ENCODE data around the gene HSH2D. TPM values are rescaled to one million over a fixed set of nuclear protein-coding genes. Genes with fewer than 3 reads are reported as not detected.

The HSH2D gene
- polyA plus RNA-seq, 1 of the 3 experiments (the other 2 are of a cell fraction), result not detected

- Histone ChIP-seq H3K9me2 (no peaks in the 10 kb centered on the region), H2AFZ (ENCODE audit: low read depth) (no peak overlapping the region), H3K4me3 (ENCODE audit: low read depth in 2 of 2, low read length in 1 of 2) (no peak overlapping the region), H3K79me2 (ENCODE audit: insufficient read depth) (peaks cover 30% of the 10 kb centered on the region), H3K9ac (no peak overlapping the region), H3K4me1 (ENCODE audit: control insufficient read depth in 1 of 2, insufficient read depth in 2 of 2, low read depth in 1 of 2, low read length in 1 of 2) (peaks cover 0 to 14% of the 10 kb centered on the region in 2 experiments; a peak in 1 of 4 replicates), H3K4me2 (no peak overlapping the region), H3K27ac (ENCODE audit: low read depth in 2 of 2, low read length in 1 of 2) (peak overlapping the region in 1 of 2 experiments; percentile 60; a peak in 1 of 4 replicates), H4K20me1 (ENCODE audit: insufficient read depth) (peaks cover 30% of the 10 kb centered on the region), H3K9me3 (no peaks in the 10 kb centered on the region), H3K27me3 (ENCODE audit: insufficient read depth) (no peaks in the 10 kb centered on the region), H3K36me3 (replicated peaks in 1 of 2; ENCODE audit: control insufficient read depth in 1 of 2, insufficient read depth in 2 of 2, low read length in 1 of 2) (peaks cover 16 to 83% of the 10 kb centered on the region in 2 experiments), H3F3A (replicated peaks; ENCODE audit: insufficient read depth) (no peaks in the 10 kb centered on the region)
- no peak for TF ChIP-seq RFX5 (IDR thresholded peaks at IDR 0.05; ENCODE audit: low read length)
- TF ChIP-seq PBX3 (IDR thresholded peaks at IDR 0.05), result no peak
- TF ChIP-seq USF2 (IDR thresholded peaks at IDR 0.05; ENCODE audit: borderline replicate concordance, low read depth, low read length), result no peak
- no peak for TF ChIP-seq RCOR1 (IDR thresholded peaks at IDR 0.05; ENCODE audit: low read length)
- WGBS (ENCODE audit: low lambda C conversion rate), result 81% methylated on average over 6 of the region's 11 CpGs
- ChIA-PET POLR2A (no interaction called here), CTCF (no interaction called here)
- peak; percentile 17 for DNase-seq
Measured at GRCh38 chr19:16205205-16206045, 61.9 kb downstream of the HSH2D start.

- Histone ChIP-seq H2AFZ (ENCODE audit: low read depth) (no peak overlapping the region), H3K9ac (no peak overlapping the region), H3F3A (replicated peaks; ENCODE audit: insufficient read depth) (no peaks in the 10 kb centered on the region), H3K4me2 (no peak overlapping the region), H3K9me2 (no peaks in the 10 kb centered on the region), H4K20me1 (ENCODE audit: insufficient read depth) (peaks cover 23% of the 10 kb centered on the region), H3K27ac (ENCODE audit: low read depth in 2 of 2, low read length in 1 of 2) (peak overlapping the region in 1 of 2 experiments; percentile 60; a peak in 1 of 4 replicates), H3K36me3 (replicated peaks in 1 of 2; ENCODE audit: control insufficient read depth in 1 of 2, insufficient read depth in 2 of 2, low read length in 1 of 2) (peaks cover 23 to 77% of the 10 kb centered on the region in 2 experiments), H3K27me3 (ENCODE audit: insufficient read depth) (no peaks in the 10 kb centered on the region), H3K9me3 (no peaks in the 10 kb centered on the region), H3K4me1 (ENCODE audit: control insufficient read depth in 1 of 2, insufficient read depth in 2 of 2, low read depth in 1 of 2, low read length in 1 of 2) (peaks cover 0 to 14% of the 10 kb centered on the region in 2 experiments; a peak in 1 of 4 replicates), H3K4me3 (ENCODE audit: low read depth in 2 of 2, low read length in 1 of 2) (no peak overlapping the region), H3K79me2 (ENCODE audit: insufficient read depth) (peaks cover 30% of the 10 kb centered on the region)
- WGBS (ENCODE audit: low lambda C conversion rate), result 96% methylated on average over 7 of the region's 14 CpGs
- CTCF ChIA-PET, result no interaction called here
- no peak for DNase-seq
- POLR2A ChIA-PET, result no interaction called here
- TF ChIP-seq FOXJ3 (CRISPR knock-in tag; IDR thresholded peaks at IDR 0.05) (no peak), MAX (IDR thresholded peaks at IDR 0.05; ENCODE audit: low read depth) (no peak), POLR2AphosphoS5 (IDR thresholded peaks at IDR 0.05; ENCODE audit: low read depth, low read length) (no peak), NFIC (IDR thresholded peaks at IDR 0.05; ENCODE audit: borderline replicate concordance) (no peak), TEAD4 (IDR thresholded peaks at IDR 0.05; ENCODE audit: borderline replicate concordance, insufficient read depth) (no peak), ZBTB33 (IDR thresholded peaks at IDR 0.05; ENCODE audit: borderline replicate concordance, low read depth) (no peak), ELF1 (IDR thresholded peaks at IDR 0.05) (no peak), RFX5 (IDR thresholded peaks at IDR 0.05; ENCODE audit: low read length) (no peak), GATA2 (CRISPR knock-in tag; IDR thresholded peaks at IDR 0.05) (no peak), JUND (IDR thresholded peaks at IDR 0.05) (no peak), NRF1 (IDR thresholded peaks at IDR 0.05; ENCODE audit: low read depth, low read length) (no peak), RCOR1 (IDR thresholded peaks at IDR 0.05; ENCODE audit: low read length) (no peak), MXI1 (IDR thresholded peaks at IDR 0.05; ENCODE audit: low read depth, low read length) (no peak), EP300 (IDR thresholded peaks at IDR 0.05; ENCODE audit: borderline replicate concordance in 1 of 2, low read depth in 1 of 2, low read length in 1 of 2) (no peak), MEF2A (IDR thresholded peaks at IDR 0.05; ENCODE audit: borderline replicate concordance, low read depth) (no peak), REST (IDR thresholded peaks at IDR 0.05; ENCODE audit: low read depth, low read length) (no peak), RXRA (IDR thresholded peaks at IDR 0.05; ENCODE audit: borderline replicate concordance, low read depth) (no peak)
Measured at GRCh38 chr19:16206046-16206605, 62.6 kb downstream of the HSH2D start.

Data from SK-N-SH (cell line).